PC-3 (cell line): ENCODE measurements around the gene CNIH2. TPM values are rescaled to one million over a fixed set of nuclear protein-coding genes. Genes with fewer than 3 reads are reported as not detected.

Experiments used
- ATAC-seq: fragments of 200-7000 bp; cut with Tn5 transposase; 2 replicates; pipeline ENCODE4 v1.9.1; 2020; ENCODE audit warnings: mild to moderate bottlenecking, moderate library complexity
- BruUV-seq: library from RNA; stranded (reverse); fragments of 400-500 nt; replicated peaks from 2 replicates; lab custom pipeline; 2021; lab: Mats Ljungman, UMichigan
- CTCF ChIA-PET: fragments of 300-600 bp; sonication (Branson Sonifier 250); formaldehyde crosslinking; loops from one replicate; lab custom pipeline; 2022; ENCODE audit warnings: antibody characterized with exemption; lab: Charles Lee
- POLR2A ChIA-PET: fragments of 300-600 bp; sonication (Branson Sonifier 250); formaldehyde crosslinking; loops from one replicate; lab custom pipeline; 2022; ENCODE audit warnings: antibody characterized with exemption; ENCODE audit not compliant: unreplicated experiment; lab: Charles Lee
- DNase-seq: peaks from one replicate; pipeline ENCODE4 v3.0.0-alpha.2; 2015
- H2AFZ ChIP-seq: fragments of 300-600 bp; sonication (generic); 2 replicates; pipeline ENCODE4 v1.6.0; 2016; ENCODE audit warnings: antibody characterized with exemption, low read length
- H3F3A ChIP-seq: fragments of 300-600 bp; sonication (generic); one replicate; pipeline ENCODE4 v1.6.0; 2017; ENCODE audit warnings: antibody characterized with exemption, low read length, control low read depth, mild to moderate bottlenecking; ENCODE audit not compliant: unreplicated experiment
- H3K27ac ChIP-seq: fragments of 300-600 bp; sonication (generic); 2 replicates; pipeline ENCODE4 v1.5.1; 2016; ENCODE audit warnings: mild to moderate bottlenecking, low read length
- H3K27me3 ChIP-seq: fragments of 300-600 bp; sonication (generic); 2 replicates; pipeline ENCODE4 v1.6.1; 2016; ENCODE audit warnings: low read length, mixed read lengths
- H3K36me3 ChIP-seq: fragments of 300-600 bp; sonication (generic); 2 replicates; pipeline ENCODE4 v1.6.1; 2016; ENCODE audit warnings: low read depth, mixed run types, low read length, mixed read lengths
- H3K4me1 ChIP-seq: fragments of 300-600 bp; sonication (generic); 2 replicates; pipeline ENCODE4 v1.5.1; 2016; ENCODE audit warnings: low read length; ENCODE audit not compliant: insufficient read depth
- H3K4me2 ChIP-seq: fragments of 300-600 bp; sonication (generic); 2 replicates; pipeline ENCODE4 v1.6.0; 2016; ENCODE audit warnings: low read length
- H3K4me3 ChIP-seq: fragments of 300-600 bp; sonication (generic); 2 replicates; pipeline ENCODE4 v1.5.1; 2016; ENCODE audit warnings: mild to moderate bottlenecking, low read length, mixed read lengths
- H3K79me2 ChIP-seq: fragments of 300-600 bp; sonication (generic); 2 replicates; pipeline ENCODE4 v1.6.1; 2017; ENCODE audit warnings: low read length, mixed read lengths
- H3K9ac ChIP-seq: fragments of 300-600 bp; sonication (generic); 2 replicates; pipeline ENCODE4 v1.6.0; 2016; ENCODE audit warnings: mild to moderate bottlenecking, low read length
- H3K9me2 ChIP-seq: fragments of 300-600 bp; sonication (generic); replicated peaks from 2 replicates; pipeline ENCODE4 v1.6.1; 2016; ENCODE audit warnings: mixed run types, low read length, mixed read lengths
- H3K9me3 ChIP-seq: fragments of 300-600 bp; sonication (generic); 2 replicates; pipeline ENCODE4 v1.6.1; 2016; ENCODE audit warnings: low read length, mixed read lengths
- H4K20me1 ChIP-seq: fragments of 300-600 bp; sonication (generic); 2 replicates; pipeline ENCODE4 v1.6.1; 2016; ENCODE audit warnings: low read length, mixed read lengths
- EZH2 ChIP-seq: fragments of 300-600 bp; sonication (generic); IDR thresholded peaks from one replicate; pipeline ENCODE4 v1.6.1; 2017; ENCODE audit warnings: antibody characterized with exemption, mild to moderate bottlenecking, low read length; ENCODE audit not compliant: unreplicated experiment
- EZH2phosphoT487 ChIP-seq: fragments of 300-600 bp; sonication (generic); IDR thresholded peaks from 2 replicates; pipeline ENCODE4 v1.6.1; 2018; ENCODE audit warnings: mild to moderate bottlenecking, antibody characterized with exemption, low read length, borderline replicate concordance
- intact Hi-C: fragments of 100-400 bp; cut with micrococcal nuclease; formaldehyde crosslinking; loops from 2 replicates; pipeline ENCODE4 v1.9.0; 2023
- total RNA-seq: library from RNA; depleted of rRNA; stranded (reverse); fragments of >200 nt; gene quantifications from 2 replicates; pipeline ENCODE4 v1.2.3, GENCODE V29; 2014
- TF ChIP-seq, protein P1 (sequence below): fragments of 300-600 bp; sonication (generic); conservative IDR thresholded peaks from 2 replicates; pipeline ENCODE4 v1.5.1; 2017; ENCODE audit warnings: antibody characterized with exemption, low read depth, mild to moderate bottlenecking, low read length

CNIH2 gene
- total RNA-seq, 1 experiment from 2014 or later = 2.2 TPM

DNA sequence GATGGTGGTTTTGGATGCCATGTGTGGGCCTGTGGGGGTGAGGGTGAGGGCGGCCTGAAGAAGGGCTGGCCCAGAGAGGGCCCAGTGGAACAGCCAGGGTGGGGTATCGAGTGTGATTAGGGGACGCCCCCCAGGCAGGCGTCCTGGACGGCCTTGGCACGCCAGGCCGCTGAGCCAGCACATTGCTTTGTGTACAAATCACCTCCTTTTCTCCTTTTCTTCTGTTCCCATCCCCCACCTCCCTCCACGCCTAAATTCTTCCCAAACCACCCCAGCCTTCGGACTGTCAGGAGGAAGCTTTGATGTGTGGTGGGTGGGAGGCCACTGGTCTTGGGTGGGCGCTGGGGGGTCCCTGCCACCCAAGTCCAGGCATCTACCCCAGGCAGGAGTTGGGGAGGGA lies 46.7 kb downstream of the CNIH2 start:
- no peak overlapping the region for H2AFZ ChIP-seq
- no peaks in the 10 kb centered on the region for H3K9me2 ChIP-seq
- TF ChIP-seq EZH2phosphoT487 = no peak
- TF ChIP-seq, protein P1, sequence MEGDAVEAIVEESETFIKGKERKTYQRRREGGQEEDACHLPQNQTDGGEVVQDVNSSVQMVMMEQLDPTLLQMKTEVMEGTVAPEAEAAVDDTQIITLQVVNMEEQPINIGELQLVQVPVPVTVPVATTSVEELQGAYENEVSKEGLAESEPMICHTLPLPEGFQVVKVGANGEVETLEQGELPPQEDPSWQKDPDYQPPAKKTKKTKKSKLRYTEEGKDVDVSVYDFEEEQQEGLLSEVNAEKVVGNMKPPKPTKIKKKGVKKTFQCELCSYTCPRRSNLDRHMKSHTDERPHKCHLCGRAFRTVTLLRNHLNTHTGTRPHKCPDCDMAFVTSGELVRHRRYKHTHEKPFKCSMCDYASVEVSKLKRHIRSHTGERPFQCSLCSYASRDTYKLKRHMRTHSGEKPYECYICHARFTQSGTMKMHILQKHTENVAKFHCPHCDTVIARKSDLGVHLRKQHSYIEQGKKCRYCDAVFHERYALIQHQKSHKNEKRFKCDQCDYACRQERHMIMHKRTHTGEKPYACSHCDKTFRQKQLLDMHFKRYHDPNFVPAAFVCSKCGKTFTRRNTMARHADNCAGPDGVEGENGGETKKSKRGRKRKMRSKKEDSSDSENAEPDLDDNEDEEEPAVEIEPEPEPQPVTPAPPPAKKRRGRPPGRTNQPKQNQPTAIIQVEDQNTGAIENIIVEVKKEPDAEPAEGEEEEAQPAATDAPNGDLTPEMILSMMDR = no peak
- no peak for TF ChIP-seq EZH2
- no peaks in the 10 kb centered on the region for H4K20me1 ChIP-seq
- H3K79me2 ChIP-seq = no peaks in the 10 kb centered on the region
- no peak for DNase-seq
- ATAC-seq = no peak
- intact Hi-C loops = no loop called here
- H3K27me3 ChIP-seq = no peaks in the 10 kb centered on the region
- H3F3A ChIP-seq = no peaks in the 10 kb centered on the region
- no TSS peak for BruUV-seq
- no peak overlapping the region for H3K9ac ChIP-seq
- ChIA-PET CTCF (no interaction called here), POLR2A (no interaction called here)
- no peak overlapping the region for H3K27ac ChIP-seq
- H3K4me2 ChIP-seq = no peak overlapping the region
- no peaks in the 10 kb centered on the region for H3K36me3 ChIP-seq
- H3K4me3 ChIP-seq = no peak overlapping the region
- H3K9me3 ChIP-seq = no peaks in the 10 kb centered on the region
- H3K4me1 ChIP-seq = peaks cover 23% of the 10 kb centered on the region

DNA sequence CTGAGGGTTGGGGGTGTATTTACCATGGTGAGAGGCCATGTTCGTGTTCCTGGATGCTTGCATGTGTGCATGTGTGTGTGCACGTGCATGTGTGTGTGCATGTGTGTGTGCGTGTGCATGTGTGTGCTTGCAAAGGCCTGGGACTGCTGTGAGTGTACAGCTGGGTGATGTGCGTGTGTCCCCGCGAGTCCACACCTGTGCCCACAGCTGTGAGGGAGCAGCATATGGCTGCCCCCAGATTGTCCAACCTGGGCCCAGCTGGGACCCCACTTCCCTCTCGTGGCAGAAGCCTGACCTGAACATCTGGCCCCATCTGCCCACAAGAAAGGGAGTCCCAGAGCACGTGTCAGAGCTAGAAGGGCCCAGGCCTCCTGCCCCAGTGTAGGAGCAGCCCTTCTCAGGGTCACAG lies 47.3 kb downstream of the CNIH2 start:
- no peaks in the 10 kb centered on the region for H3K79me2 ChIP-seq
- H3K4me2 ChIP-seq = no peak overlapping the region
- ChIA-PET POLR2A (no interaction called here), CTCF (interaction anchor here (0.5 kb wide), 1 partner anchor 14 kb away, joined by 3 read pairs; no protein-coding TSS in a partner anchor)
- H3K36me3 ChIP-seq = no peaks in the 10 kb centered on the region
- intact Hi-C loops = no loop called here
- no peak for ATAC-seq
- TF ChIP-seq, protein P1 = no peak
- TF ChIP-seq EZH2 (no peak), EZH2phosphoT487 (no peak)
- no peaks in the 10 kb centered on the region for H3K27me3 ChIP-seq
- H4K20me1 ChIP-seq = no peaks in the 10 kb centered on the region
- no peak overlapping the region for H3K9ac ChIP-seq
- H3K9me2 ChIP-seq = no peaks in the 10 kb centered on the region
- H2AFZ ChIP-seq = no peak overlapping the region
- BruUV-seq = no TSS peak
- no peak overlapping the region for H3K27ac ChIP-seq
- H3K9me3 ChIP-seq = no peaks in the 10 kb centered on the region
- no peak for DNase-seq
- no peak overlapping the region for H3K4me3 ChIP-seq
- no peaks in the 10 kb centered on the region for H3F3A ChIP-seq
- peaks cover 23% of the 10 kb centered on the region for H3K4me1 ChIP-seq

DNA sequence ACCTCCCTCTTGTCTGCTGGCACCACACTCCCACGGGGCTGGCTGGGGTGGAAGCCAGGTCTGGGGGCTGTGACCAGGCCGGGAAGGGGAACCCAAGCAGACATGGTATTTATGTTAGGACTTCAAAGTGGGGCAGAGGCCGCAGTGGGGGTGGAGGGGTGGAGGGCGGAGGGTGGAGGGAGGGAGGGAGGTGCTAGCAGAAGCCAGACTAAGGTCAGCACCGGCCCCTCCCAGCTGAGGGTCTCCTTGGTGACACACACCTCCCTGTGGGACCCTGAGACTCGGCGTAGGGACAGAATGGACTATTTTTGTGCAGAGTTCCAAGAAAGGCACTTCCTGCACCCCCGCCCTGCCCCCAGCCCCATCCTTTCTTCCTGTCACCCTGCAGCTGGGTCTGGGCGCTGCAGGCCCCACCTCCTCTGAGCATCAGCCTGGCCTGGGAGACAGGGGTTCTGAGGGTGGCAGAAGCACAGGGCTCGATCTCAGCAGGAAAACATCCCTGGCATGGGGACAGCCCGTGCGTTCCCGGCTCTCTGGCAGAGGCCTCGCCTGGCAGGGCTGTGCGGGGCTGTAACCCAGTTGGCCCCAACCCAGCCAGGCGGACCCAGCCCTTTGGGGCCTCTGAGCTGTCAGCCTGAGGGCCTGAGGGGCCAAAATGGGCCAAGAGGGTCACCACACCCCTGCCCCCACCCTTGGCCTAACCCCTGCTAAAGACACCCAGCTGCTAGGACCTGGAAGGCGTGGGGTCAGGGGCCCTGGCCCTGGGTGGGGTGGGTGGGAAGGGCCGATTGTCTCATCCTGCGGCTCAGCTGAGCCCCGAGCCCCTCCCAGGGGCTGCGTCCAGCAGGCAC lies 48.5 kb downstream of the CNIH2 start:
- Histone ChIP-seq H3K4me1 (peaks cover 23% of the 10 kb centered on the region), H3F3A (no peaks in the 10 kb centered on the region), H4K20me1 (no peaks in the 10 kb centered on the region), H2AFZ (peak overlapping the region; percentile 76), H3K9ac (no peak overlapping the region), H3K9me2 (no peaks in the 10 kb centered on the region), H3K4me2 (peak overlapping the region; percentile 42; the same call in 1 of the 2 replicates), H3K4me3 (no peak overlapping the region), H3K9me3 (no peaks in the 10 kb centered on the region), H3K79me2 (no peaks in the 10 kb centered on the region), H3K27ac (0 out of 2 replicates have a peak overlapping the region, but pooled peaks have one; percentile 37), H3K27me3 (no peaks in the 10 kb centered on the region), H3K36me3 (no peaks in the 10 kb centered on the region)
- TF ChIP-seq EZH2 (no peak), EZH2phosphoT487 (no peak)
- TF ChIP-seq, protein P1 = no peak
- peak; percentile 36 for DNase-seq
- ChIA-PET POLR2A (interaction anchor here (0.5 to 1.1 kb wide), 2 partner anchors 14 to 72 kb away, joined by 4 to 9 read pairs; no protein-coding TSS in a partner anchor), CTCF (interaction anchor here (1.0 to 1.3 kb wide), 2 partner anchors 14 to 15 kb away, joined by 14 to 22 read pairs; no protein-coding TSS in a partner anchor)
- intact Hi-C loops = no loop called here
- ATAC-seq = peak; percentile 9; the same call in 1 of the 2 replicates
- BruUV-seq = no TSS peak
